Smooth muscle cell of trachea (primary cell): Measurements from ENCODE around the gene TRAF5. TPM values are rescaled to one million over a fixed set of nuclear protein-coding genes. Genes with fewer than 3 reads are reported as not detected.

Experiments used
- total RNA-seq: library from RNA; depleted of rRNA; stranded (reverse); fragments of >200 nt; gene quantifications from 2 replicates; pipeline ENCODE4 v1.2.1, GENCODE V29; 2014

Gene TRAF5, protein sequence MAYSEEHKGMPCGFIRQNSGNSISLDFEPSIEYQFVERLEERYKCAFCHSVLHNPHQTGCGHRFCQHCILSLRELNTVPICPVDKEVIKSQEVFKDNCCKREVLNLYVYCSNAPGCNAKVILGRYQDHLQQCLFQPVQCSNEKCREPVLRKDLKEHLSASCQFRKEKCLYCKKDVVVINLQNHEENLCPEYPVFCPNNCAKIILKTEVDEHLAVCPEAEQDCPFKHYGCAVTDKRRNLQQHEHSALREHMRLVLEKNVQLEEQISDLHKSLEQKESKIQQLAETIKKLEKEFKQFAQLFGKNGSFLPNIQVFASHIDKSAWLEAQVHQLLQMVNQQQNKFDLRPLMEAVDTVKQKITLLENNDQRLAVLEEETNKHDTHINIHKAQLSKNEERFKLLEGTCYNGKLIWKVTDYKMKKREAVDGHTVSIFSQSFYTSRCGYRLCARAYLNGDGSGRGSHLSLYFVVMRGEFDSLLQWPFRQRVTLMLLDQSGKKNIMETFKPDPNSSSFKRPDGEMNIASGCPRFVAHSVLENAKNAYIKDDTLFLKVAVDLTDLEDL
- 9.7 and 11.9 TPM in 2 replicates for total RNA-seq

DNA sequence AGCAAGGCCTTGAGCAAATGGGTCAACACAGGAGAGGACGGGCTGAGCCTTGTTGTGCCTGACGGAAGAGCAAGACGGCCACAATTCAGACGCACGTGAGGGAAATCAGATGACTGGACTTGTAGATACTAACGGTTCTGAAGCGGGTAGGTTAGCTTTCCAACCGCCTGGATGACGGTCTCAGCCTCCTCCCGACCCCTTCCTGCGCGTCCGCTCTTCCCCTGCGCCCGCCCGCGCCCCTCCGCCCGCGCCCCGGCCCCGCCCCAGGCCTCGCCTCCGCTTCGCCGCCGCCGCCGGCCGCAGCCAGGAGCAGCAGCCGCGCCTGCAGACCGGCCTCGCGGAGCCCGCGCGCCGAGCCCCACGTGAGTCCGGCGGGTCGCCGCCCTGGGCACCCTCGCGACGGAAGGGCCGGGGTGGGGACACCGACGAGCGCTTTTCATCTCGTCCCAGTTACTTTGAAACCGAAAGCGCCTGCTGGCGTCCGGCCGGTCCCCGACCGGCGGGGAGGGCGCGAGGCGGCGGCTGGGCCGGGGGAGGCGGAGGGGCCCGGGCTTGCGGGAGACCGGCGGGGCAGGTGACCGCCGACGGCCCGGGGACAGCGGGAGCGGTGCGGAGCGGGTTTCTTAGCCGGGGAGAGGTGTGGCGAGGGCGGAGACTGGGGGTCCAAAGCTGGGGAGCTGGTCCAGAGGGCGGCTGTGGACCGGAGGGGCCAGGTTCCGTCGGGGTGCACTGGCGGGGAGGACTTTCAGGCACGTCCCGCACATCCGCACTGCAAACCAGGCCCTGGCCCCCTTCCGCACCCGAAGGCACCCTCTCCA is at the start of gene TRAF5:
Gene TRAF5 (plus strand): TSS at position 306 of the 818 bp plus-strand sequence. CDS start 26,407 bp downstream, outside the sequence.

Other genes with a start within 250 kb of the TRAF5 start
- 0.15 TPM in 1 of 2 replicates, not detected in the other for gene KCNH1, start 192.7 kb upstream of the TRAF5 start, total RNA-seq
- gene RCOR3, start 67.5 kb upstream of the TRAF5 start, total RNA-seq, result 15.9 and 26.2 TPM in 2 replicates
- gene RD3, start 165.3 kb downstream of the TRAF5 start, total RNA-seq, result not detected in 2 replicates